ENCODE results near the gene TMCO2.

- TF ChIP-seq CTCF (IDR thresholded peaks at IDR 0.05) (no peak), ZFX (IDR thresholded peaks at IDR 0.05; ENCODE audit: borderline replicate concordance) (no peak)
Measured at GRCh38 chr1:40274331-40274730, 26.6 kb downstream of the TMCO2 start.
